Measurements from ENCODE around the gene ZNF784. TPM values are rescaled to one million over a fixed set of nuclear protein-coding genes. Genes with fewer than 3 reads are reported as not detected.

The ZNF784 gene
- total and polyA plus RNA-seq, 2 of the 8 experiments (the other 6 are each of a cell fraction or from before 2014, with no cell fraction given): 6.5 to 8.0 TPM

GRCh38 chr19:55611300-55611982 is 12.9 kb downstream of the ZNF784 start:
- Histone ChIP-seq H4K8ac (ENCODE audit: extremely low read depth, insufficient read depth, low read length) (no peak overlapping the region), H2BK12ac (ENCODE audit: low read depth, low read length) (no peak overlapping the region), H2AFZ (ENCODE audit: low read length) (no peak overlapping the region), H3K23ac (ENCODE audit: insufficient read length) (no peak overlapping the region), H4K91ac (replicated peaks; ENCODE audit: insufficient read length, low read length) (no peak overlapping the region), H3K79me2 (ENCODE audit: control insufficient read depth in 1 of 2, insufficient read depth in 2 of 2, low read length in 2 of 2) (peaks cover 0 to 7% of the 10 kb centered on the region in 2 experiments; a peak in 1 of 4 replicates), H2AK5ac (ENCODE audit: low read depth, low read length) (no peak overlapping the region), H3K9ac (replicated peaks in 1 of 4; ENCODE audit: extremely low read depth in 1 of 4, low read depth in 3 of 4, low read length in 3 of 4) (no peak overlapping the region), H2BK120ac (replicated peaks; ENCODE audit: low read depth, low read length) (no peak overlapping the region), H2BK15ac (ENCODE audit: low read length) (no peak overlapping the region), H4K5ac (ENCODE audit: insufficient read length, low read depth, low read length) (no peak overlapping the region), H3K9me3 (ENCODE audit: insufficient read depth in 2 of 2, low read depth in 1 of 2, low read length in 1 of 2) (no peaks in the 10 kb centered on the region; a peak in 1 of 4 replicates), H3K56ac (replicated peaks; ENCODE audit: insufficient read length, low read depth, low read length) (no peak overlapping the region), H3K36me3 (ENCODE audit: control insufficient read depth in 2 of 4, insufficient read depth in 4 of 4, low read length in 3 of 4) (peaks cover 0 to 28% (median 1%) of the 10 kb centered on the region in 4 experiments; a peak in 4 of 8 replicates), H2BK20ac (ENCODE audit: low read length) (no peak overlapping the region), H3K27ac (ENCODE audit: low read depth, low read length) (no peak overlapping the region), H3K4me2 (ENCODE audit: insufficient read depth in 1 of 2, low read depth in 2 of 2, low read length in 2 of 2) (no peak overlapping the region), H3K14ac (ENCODE audit: insufficient read length) (no peak overlapping the region), H2BK5ac (ENCODE audit: low read depth, low read length) (no peak overlapping the region), H3K27me3 (replicated peaks in 1 of 4; ENCODE audit: control insufficient read depth in 3 of 4, extremely low read depth in 1 of 4, insufficient read depth in 3 of 4, low read length in 3 of 4) (no peaks in the 10 kb centered on the region), H3K18ac (ENCODE audit: extremely low read depth, low read length) (no peak overlapping the region), H3K4me1 (replicated peaks in 1 of 4; ENCODE audit: control insufficient read depth in 3 of 4, insufficient read depth in 4 of 4, low read length in 3 of 4) (peaks cover 0 to 3% (median 1%) of the 10 kb centered on the region in 4 experiments; a peak in 4 of 7 replicates), H3K23me2 (ENCODE audit: low read depth, low read length) (peaks cover under 1% of the 10 kb centered on the region; the same call in 1 of the 2 replicates), H3K4ac (replicated peaks; ENCODE audit: insufficient read length, low read depth, low read length) (no peak overlapping the region), H3K79me1 (ENCODE audit: low read depth, low read length) (peaks cover 4% of the 10 kb centered on the region; the same call in 1 of the 2 replicates), H3K4me3 (ENCODE audit: extremely low read depth in 1 of 4, insufficient read depth in 2 of 4, low read depth in 3 of 4, low read length in 4 of 4) (no peak overlapping the region), H4K20me1 (replicated peaks in 1 of 2; ENCODE audit: control insufficient read depth in 1 of 2, insufficient read depth in 2 of 2, low read length in 2 of 2) (peaks cover 6 to 31% of the 10 kb centered on the region in 2 experiments)
- POLR2A ChIA-PET (ENCODE audit: partially characterized antibody): interaction anchor here (1.1 to 4.3 kb wide), 4 partner anchors 9 to 52 kb away, joined by 3 to 32 read pairs (median 3); partner anchors contain the start of genes FIZ1 and ZNF784
- FAIRE-seq (no peak), DNase-seq (ENCODE audit: low read depth in 1 of 2, low spot score in 2 of 2) (no peak)
- TF ChIP-seq USF2 (IDR thresholded peaks at IDR 0.05; ENCODE audit: low read length): no peak
- TF ChIP-seq TAF7 (optimal IDR thresholded peaks at IDR 0.05; ENCODE audit: borderline replicate concordance, low read depth, low read length): no peak
- TF ChIP-seq GTF2F1 (IDR thresholded peaks at IDR 0.05; ENCODE audit: borderline replicate concordance, low read depth, low read length): no peak
- no peak for TF ChIP-seq RAD21 (IDR thresholded peaks at IDR 0.05 in 1 of 2, conservative IDR thresholded peaks at IDR 0.05 in 1 of 2; ENCODE audit: low read depth in 2 of 2, low read length in 2 of 2)
- TF ChIP-seq POU5F1 (IDR thresholded peaks at IDR 0.05; ENCODE audit: low read depth, low read length): no peak
- no peak for TF ChIP-seq RFX5 (IDR thresholded peaks at IDR 0.05; ENCODE audit: borderline replicate concordance, low read depth, low read length)
- no peak for TF ChIP-seq TBP (IDR thresholded peaks at IDR 0.05; ENCODE audit: low read depth, low read length)
- CTCF ChIA-PET (ENCODE audit: partially characterized antibody): interaction anchor here (1.3 to 1.5 kb wide), 2 partner anchors 22 to 92 kb away, joined by 3 read pairs; no protein-coding TSS in a partner anchor
- 86% methylated on average over 15 of the region's 15 CpGs; no CpG with 5 or more reads in 1 of the 2 experiments for WGBS, 2 experiments (ENCODE audit: extremely low coverage in 1 of 2, insufficient coverage in 1 of 2, insufficient read length in 1 of 2, insufficient replicate concordance in 2 of 2, low coverage in 1 of 2, low lambda C conversion rate in 2 of 2, missing lambda C conversion rate in 1 of 2)
